ENCODE results near the gene PCDHB7. TPM values are rescaled to one million over a fixed set of nuclear protein-coding genes. Genes with fewer than 3 reads are reported as not detected.
"Not testable (repeated sequence)": the region's sequence is repeated elsewhere in the genome, so short reads cannot be mapped to it uniquely, and the experiment has no call there.

The PCDHB7 gene
- total and polyA plus RNA-seq, 10 donors: 0.08 to 1.6 (median 0.97) TPM; not detected in 1

DNA sequence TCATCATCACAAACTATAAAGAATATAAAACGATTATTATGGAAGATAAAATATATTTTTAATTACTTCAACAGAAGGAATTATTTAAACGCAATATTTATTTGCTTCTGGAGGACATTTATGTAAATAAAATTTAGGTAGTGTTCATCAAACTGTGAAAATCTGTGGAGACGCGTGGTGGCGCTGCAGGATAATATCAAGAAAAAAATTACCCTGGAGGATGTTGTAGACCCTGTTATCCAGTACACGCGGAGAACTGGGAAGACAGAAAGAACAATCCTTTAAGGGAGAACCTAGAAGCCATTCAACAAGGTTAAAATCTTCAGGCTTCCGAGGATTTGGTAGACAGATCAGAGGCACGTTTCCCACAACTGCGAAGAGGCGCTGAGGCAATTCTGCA, 36.0 kb downstream of the PCDHB7 start, which contains the start of gene PCDHB12:
Gene PCDHB12 (plus strand): TSS at position 242 of the 400 bp plus-strand sequence. CDS start 189 bp downstream, outside the sequence.
- H3K9me3 ChIP-seq: peaks cover 0 to 90% (median 41%) of the 10 kb centered on the region in 8 donors
- H3K27me3 ChIP-seq (replicated peaks in 1 of 7): peaks cover 0 to 74% (median 0%) of the 10 kb centered on the region in 7 donors
- intact Hi-C loops (cut with DNase I; ENCODE audit: low total_unique reads): no loop called here
- H3K27ac ChIP-seq: no peak within 1 kb of the TSS
- TF ChIP-seq POLR2A (IDR thresholded peaks at IDR 0.05) (no peak), POLR2AphosphoS5 (IDR thresholded peaks at IDR 0.05) (no peak)
- TF ChIP-seq, protein P1, sequence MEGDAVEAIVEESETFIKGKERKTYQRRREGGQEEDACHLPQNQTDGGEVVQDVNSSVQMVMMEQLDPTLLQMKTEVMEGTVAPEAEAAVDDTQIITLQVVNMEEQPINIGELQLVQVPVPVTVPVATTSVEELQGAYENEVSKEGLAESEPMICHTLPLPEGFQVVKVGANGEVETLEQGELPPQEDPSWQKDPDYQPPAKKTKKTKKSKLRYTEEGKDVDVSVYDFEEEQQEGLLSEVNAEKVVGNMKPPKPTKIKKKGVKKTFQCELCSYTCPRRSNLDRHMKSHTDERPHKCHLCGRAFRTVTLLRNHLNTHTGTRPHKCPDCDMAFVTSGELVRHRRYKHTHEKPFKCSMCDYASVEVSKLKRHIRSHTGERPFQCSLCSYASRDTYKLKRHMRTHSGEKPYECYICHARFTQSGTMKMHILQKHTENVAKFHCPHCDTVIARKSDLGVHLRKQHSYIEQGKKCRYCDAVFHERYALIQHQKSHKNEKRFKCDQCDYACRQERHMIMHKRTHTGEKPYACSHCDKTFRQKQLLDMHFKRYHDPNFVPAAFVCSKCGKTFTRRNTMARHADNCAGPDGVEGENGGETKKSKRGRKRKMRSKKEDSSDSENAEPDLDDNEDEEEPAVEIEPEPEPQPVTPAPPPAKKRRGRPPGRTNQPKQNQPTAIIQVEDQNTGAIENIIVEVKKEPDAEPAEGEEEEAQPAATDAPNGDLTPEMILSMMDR (IDR thresholded peaks at IDR 0.05 in 8 of 11, conservative IDR thresholded peaks at IDR 0.05 in 3 of 11): no peak
- WGBS, 5 donors: 19 to 30% (median 24%) methylated on average over 11 of the region's 11 CpGs
- H3K4me3 ChIP-seq: peak within 1 kb of the TSS in 2 of 8 donors; percentile 10 to 23
- no peaks in the 10 kb centered on the region for H3K4me1 ChIP-seq
- H3K36me3 ChIP-seq: no peaks in the 10 kb centered on the region
- no peak for DNase-seq

DNA sequence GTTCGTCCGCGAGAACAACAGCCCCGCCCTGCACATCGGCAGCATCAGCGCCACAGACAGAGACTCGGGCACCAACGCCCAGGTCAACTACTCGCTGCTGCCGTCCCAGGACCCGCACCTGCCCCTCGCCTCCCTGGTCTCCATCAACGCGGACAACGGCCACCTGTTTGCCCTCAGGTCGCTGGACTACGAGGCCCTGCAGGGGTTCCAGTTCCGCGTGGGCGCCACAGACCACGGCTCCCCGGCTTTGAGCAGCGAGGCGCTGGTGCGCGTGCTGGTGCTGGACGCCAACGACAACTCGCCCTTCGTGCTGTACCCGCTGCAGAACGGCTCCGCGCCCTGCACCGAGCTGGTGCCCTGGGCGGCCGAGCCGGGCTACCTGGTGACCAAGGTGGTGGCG, 37.8 kb downstream of the PCDHB7 start:
- DNase-seq; H3K36me3 ChIP-seq; H3K27ac ChIP-seq; H3K4me1 ChIP-seq; intact Hi-C loops (cut with DNase I; ENCODE audit: low total_unique reads); H3K4me3 ChIP-seq: not testable (repeated sequence)
- WGBS, 5 donors: 31 to 49% (median 43%) methylated on average over 5 to 39 of the region's 39 CpGs
- Histone ChIP-seq H3K9me3 (peaks cover 0 to 87% (median 47%) of the 10 kb centered on the region in 8 donors), H3K27me3 (replicated peaks in 1 of 7) (peaks cover 0 to 72% (median 0%) of the 10 kb centered on the region in 7 donors)

DNA sequence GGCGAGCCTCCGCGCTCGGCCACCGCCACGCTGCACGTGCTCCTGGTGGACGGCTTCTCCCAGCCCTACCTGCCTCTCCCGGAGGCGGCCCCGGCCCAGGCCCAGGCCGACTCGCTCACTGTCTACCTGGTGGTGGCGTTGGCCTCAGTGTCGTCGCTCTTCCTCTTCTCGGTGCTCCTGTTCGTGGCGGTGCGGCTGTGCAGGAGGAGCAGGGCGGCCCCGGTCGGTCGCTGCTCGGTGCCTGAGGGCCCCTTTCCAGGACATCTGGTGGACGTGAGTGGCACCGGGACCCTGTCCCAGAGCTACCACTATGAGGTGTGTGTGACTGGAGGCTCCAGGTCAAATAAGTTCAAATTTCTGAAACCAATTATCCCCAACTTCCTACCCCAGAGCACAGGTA, 38.4 kb downstream of the PCDHB7 start:
- DNase-seq, H3K36me3 ChIP-seq: not testable (repeated sequence)

DNA sequence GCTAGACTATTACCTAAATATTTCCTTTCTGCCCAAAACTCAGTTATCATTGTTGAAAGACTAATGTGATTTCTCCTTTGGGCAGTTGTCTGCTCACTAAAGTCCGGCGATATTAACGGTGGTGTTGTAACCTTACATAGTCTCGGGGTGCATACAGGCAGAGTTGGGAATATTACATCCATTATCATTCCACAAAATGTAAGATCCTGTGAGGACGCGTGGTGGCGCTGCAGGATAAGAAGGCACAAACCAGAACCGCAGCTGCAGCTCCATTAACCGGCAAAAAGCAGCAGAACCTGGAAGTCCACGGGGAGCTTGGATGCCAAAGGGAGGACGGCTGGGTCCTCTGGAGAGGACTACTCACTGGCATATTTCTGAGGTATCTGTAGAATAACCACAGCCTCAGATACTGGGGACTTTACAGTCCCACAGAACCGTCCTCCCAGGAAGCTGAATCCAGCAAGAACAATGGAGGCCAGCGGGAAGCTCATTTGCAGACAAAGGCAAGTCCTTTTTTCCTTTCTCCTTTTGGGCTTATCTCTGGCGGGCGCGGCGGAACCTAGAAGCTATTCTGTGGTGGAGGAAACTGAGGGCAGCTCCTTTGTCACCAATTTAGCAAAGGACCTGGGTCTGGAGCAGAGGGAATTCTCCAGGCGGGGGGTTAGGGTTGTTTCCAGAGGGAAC, 41.4 kb downstream of the PCDHB7 start, which contains the start of gene PCDHB13:
Gene PCDHB13 (plus strand): TSS at position 264 of the 684 bp plus-strand sequence. CDS start 205 bp downstream, at position 469.
- peaks cover 0 to 59% (median 0%) of the 10 kb centered on the region in 7 donors for H3K27me3 ChIP-seq (replicated peaks in 1 of 7)
- H3K27ac ChIP-seq; DNase-seq; H3K36me3 ChIP-seq; intact Hi-C loops (cut with DNase I; ENCODE audit: low total_unique reads); H3K4me1 ChIP-seq: not testable (repeated sequence)
- TF ChIP-seq, protein P1 (IDR thresholded peaks at IDR 0.05 in 8 of 11, conservative IDR thresholded peaks at IDR 0.05 in 3 of 11): peak in 3 of 11 experiments; percentile 25 to 53 (median 28)
- 9 to 17% (median 12%) methylated on average over 12 to 14 of the region's 18 CpGs for WGBS, 5 donors
- H3K9me3 ChIP-seq: peaks cover 3 to 90% (median 72%) of the 10 kb centered on the region in 8 donors
- peak within 1 kb of the TSS in 2 of 8 donors; percentile 20 to 51 for H3K4me3 ChIP-seq

More for the DNA sequence above, 38.4 kb downstream of the PCDHB7 start:
- intact Hi-C loops (cut with DNase I; ENCODE audit: low total_unique reads); H3K4me1 ChIP-seq; H3K4me3 ChIP-seq; H3K27ac ChIP-seq: not testable (repeated sequence)
- Histone ChIP-seq H3K27me3 (replicated peaks in 1 of 7) (peaks cover 0 to 75% (median 0%) of the 10 kb centered on the region in 7 donors), H3K9me3 (peaks cover 0 to 86% (median 51%) of the 10 kb centered on the region in 8 donors)
- 21 to 56% (median 34%) methylated on average over 10 to 21 of the region's 27 CpGs for WGBS, 5 donors

DNA sequence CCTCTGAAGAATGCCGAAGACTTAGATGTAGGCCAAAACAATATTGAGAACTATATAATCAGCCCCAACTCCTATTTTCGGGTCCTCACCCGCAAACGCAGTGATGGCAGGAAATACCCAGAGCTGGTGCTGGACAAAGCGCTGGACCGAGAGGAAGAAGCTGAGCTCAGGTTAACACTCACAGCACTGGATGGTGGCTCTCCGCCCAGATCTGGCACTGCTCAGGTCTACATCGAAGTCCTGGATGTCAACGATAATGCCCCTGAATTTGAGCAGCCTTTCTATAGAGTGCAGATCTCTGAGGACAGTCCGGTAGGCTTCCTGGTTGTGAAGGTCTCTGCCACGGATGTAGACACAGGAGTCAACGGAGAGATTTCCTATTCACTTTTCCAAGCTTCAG, 42.1 kb downstream of the PCDHB7 start:
- H3K27ac ChIP-seq; H3K4me3 ChIP-seq; H3K36me3 ChIP-seq; H3K4me1 ChIP-seq; intact Hi-C loops (cut with DNase I; ENCODE audit: low total_unique reads); DNase-seq: not testable (repeated sequence)
- Histone ChIP-seq H3K9me3 (peaks cover 3 to 90% (median 72%) of the 10 kb centered on the region in 8 donors), H3K27me3 (replicated peaks in 1 of 7) (peaks cover 0 to 56% (median 0%) of the 10 kb centered on the region in 7 donors)
- 50 to 67% (median 52%) methylated on average over 8 to 11 of the region's 12 CpGs for WGBS, 5 donors

DNA sequence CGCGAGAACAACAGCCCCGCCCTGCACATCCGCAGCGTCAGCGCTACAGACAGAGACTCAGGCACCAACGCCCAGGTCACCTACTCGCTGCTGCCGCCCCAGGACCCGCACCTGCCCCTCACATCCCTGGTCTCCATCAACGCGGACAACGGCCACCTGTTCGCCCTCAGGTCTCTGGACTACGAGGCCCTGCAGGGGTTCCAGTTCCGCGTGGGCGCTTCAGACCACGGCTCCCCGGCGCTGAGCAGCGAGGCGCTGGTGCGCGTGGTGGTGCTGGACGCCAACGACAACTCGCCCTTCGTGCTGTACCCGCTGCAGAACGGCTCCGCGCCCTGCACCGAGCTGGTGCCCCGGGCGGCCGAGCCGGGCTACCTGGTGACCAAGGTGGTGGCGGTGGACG, 43.1 kb downstream of the PCDHB7 start:
- intact Hi-C loops (cut with DNase I; ENCODE audit: low total_unique reads); H3K4me1 ChIP-seq; H3K4me3 ChIP-seq; H3K27ac ChIP-seq; H3K36me3 ChIP-seq; DNase-seq: not testable (repeated sequence)
- peaks cover 3 to 90% (median 73%) of the 10 kb centered on the region in 8 donors for H3K9me3 ChIP-seq
- peaks cover 0 to 49% (median 0%) of the 10 kb centered on the region in 7 donors for H3K27me3 ChIP-seq (replicated peaks in 1 of 7)
- WGBS, 5 donors: 34 to 47% (median 41%) methylated on average over 23 to 37 of the region's 40 CpGs

DNA sequence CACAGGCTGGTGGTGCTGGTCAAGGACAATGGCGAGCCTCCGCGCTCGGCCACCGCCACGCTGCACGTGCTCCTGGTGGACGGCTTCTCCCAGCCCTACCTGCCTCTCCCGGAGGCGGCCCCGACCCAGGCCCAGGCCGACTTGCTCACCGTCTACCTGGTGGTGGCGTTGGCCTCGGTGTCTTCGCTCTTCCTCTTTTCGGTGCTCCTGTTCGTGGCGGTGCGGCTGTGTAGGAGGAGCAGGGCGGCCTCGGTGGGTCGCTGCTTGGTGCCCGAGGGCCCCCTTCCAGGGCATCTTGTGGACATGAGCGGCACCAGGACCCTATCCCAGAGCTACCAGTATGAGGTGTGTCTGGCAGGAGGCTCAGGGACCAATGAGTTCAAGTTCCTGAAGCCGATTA, 43.6 kb downstream of the PCDHB7 start:
- intact Hi-C loops (cut with DNase I; ENCODE audit: low total_unique reads); H3K36me3 ChIP-seq; H3K27ac ChIP-seq; H3K4me1 ChIP-seq; DNase-seq; H3K4me3 ChIP-seq: not testable (repeated sequence)
- WGBS, 5 donors: 28 to 61% (median 41%) methylated on average over 5 to 24 of the region's 26 CpGs
- Histone ChIP-seq H3K9me3 (peaks cover 3 to 90% (median 74%) of the 10 kb centered on the region in 8 donors), H3K27me3 (replicated peaks in 1 of 7) (peaks cover 0 to 49% (median 0%) of the 10 kb centered on the region in 7 donors)
